A673 (cell line): ENCODE results near the gene TARS2.
A peak's percentile ranks its signal among the peaks of the same experiment; 100 is the strongest.

Source experiments
- CTCF ChIP-seq: fragments of 300-800, 200-600 bp; sonication (generic); conservative IDR thresholded peaks from 2 replicates; pipeline ENCODE4 v1.5.1; 2017; ENCODE audit warnings: low read depth, mild to moderate bottlenecking, antibody characterized with exemption, low read length, moderate library complexity, mixed read lengths
- EZH2 ChIP-seq: fragments of 200-600 bp; sonication (generic); IDR thresholded peaks from 2 replicates; pipeline ENCODE4 v1.6.1; 2017; ENCODE audit warnings: borderline replicate concordance, low read depth, mild to moderate bottlenecking, mixed read lengths, antibody characterized with exemption, low read length; ENCODE audit not compliant: poor library complexity, severe bottlenecking

DNA sequence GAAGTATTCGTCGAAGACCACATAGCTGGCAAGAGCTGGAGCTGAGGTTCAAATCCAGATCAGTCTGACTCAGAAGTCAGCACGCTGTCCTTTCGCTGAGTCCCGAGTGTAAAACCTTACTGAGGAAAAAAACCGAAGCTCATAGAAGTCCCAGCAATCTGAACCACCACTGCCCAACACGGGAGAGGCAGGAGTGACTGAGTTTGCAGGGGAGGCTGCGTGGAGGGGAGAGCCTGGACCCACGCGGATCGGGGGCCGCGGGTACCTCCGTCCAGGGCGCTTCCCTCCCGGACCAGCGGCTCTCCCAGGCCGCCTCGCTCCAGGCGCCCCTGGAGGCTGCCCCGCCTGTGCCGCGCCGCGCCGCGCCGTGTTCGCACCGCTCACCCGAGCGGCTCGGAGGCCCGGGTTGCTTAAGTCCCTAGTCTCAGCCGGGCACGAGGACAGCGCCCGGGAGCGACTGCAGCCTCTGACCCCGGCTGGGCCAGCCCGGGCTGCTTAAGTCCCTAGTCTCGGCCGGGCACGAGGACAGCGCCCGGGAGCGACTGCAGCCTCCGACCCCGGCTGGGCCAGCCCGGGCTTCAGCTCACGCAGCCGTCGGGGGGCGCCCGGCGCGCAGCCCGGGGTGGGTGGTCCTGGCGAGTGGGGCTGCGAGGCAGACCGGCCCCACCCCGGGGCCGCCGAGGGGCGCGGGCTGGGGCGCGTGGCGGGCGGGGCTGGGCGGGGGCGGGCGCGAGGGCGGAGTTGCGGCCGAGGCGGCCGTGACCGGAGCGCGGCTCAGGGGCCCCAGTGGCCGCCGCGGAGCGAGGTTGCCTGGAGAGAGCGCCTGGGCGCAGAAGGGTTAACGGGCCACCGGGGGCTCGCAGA lies 61.6 kb downstream of the TARS2 start, which contains the start of gene ADAMTSL4:
- TF ChIP-seq CTCF (peak; percentile 20; the same call in 1 of the 2 replicates), EZH2 (no peak)
